DMS153 (cell line): Measurements from ENCODE around the gene FBXO39.
"Not testable (repeated sequence)": the region's sequence is repeated elsewhere in the genome, so short reads cannot be mapped to it uniquely, and the experiment has no call there.

Experiments used
- DNase-seq: peaks from one replicate; lab custom pipeline; 2025; lab: John Stamatoyannopoulos, UW

FBXO39 gene

DNA sequence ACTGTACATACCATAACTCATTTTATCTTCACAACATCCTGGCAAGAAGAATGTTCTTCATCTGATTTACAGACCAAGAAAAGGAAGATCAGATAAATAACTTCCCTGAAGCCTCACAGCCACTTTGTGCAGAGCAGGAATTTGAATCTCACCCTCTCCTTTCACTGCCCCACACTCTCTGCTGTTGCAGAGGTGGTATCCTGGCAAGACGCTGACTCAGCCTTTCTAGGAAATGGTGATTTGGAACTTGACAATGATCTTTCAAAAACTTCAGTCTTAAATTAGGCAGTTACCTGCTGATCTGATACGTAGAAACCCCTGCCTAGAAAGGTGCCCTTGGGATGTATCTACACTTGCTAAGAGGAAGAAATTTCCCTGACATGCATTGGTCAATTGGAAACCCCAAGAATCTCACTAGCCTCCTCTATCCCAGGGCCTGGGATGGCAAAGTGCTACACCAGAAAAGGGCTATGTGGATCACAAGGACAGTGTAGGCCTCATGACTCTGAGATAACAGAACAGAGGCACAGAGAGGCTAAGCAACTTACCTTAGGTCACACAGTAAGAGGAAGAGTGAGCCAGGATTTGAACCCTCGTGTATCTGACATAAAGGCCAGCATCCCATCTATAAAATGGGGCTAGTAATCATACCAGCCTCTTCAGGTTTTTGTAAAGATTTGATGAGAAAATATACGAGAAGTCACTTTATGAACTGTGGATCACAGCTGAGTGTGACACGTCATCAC, 17.9 kb downstream of the FBXO39 start:
- DNase-seq: no peak

DNA sequence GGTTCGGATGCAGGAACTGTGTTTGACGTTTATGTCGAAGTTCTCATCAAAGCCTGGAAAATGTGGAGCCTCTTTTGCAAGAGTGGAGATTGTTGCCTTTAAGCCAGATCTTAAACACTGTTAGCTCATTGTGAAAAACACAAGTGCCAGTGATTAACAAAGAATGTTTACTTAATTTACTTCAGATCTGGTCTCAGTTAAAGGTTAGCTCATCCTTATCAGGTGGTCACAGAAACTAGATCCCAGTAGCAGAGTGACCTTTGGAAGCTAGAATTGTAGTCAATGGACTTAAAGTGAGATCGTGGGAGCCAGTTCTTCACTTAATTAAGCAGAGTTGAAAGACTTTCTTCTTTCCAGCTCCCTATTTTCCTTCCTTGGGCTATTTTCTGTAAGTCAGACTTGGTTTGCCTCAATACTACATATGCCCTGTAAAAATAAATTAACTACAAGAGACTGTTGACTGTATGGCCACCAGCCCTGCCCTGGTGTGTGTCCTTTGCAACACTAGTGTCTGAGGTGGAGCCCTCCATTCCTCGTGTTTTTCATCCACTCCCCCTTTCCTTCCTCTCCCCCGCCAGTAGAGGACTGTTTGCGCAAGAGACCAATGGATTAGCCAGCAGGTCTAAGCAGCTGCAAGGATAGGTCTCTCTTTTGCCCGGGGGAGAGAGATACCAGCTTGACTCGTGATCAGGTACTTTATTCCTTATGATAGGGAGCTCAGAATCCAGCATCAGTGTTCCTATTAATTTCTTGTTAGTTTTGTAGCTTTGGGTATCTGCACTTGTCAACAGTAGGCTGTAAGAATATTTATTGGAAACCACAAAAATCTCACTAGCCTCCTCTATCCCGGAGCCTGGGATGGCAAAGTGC, 20.2 kb downstream of the FBXO39 start:
- DNase-seq: no peak

DNA sequence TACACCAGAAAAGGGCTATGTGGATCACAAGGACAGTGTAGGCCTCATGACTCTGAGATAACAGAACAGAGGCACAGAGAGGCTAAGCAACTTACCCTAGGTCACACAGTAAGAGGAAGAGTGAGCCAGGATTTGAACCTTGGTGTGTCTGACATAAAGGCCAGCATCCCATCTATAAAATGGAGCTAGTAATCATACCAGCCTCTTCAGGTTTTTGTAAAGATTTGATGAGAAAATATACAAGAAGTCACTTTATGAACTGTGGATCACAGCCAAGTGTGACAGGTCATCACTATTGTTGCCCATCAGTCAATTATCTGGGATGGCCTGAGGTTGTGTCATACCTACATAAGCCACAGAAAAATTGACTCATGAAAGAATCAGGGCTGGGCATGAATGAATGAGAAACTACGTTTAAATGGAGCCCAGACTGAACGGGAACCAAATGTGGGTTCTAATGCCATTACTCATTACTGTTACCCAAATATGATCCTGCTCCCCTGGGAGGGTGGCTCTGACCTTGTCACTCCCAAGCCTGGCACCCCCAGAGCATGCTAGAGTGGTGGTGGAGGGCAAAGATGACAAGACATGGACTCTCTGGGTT, 21.0 kb downstream of the FBXO39 start:
- no peak for DNase-seq

DNA sequence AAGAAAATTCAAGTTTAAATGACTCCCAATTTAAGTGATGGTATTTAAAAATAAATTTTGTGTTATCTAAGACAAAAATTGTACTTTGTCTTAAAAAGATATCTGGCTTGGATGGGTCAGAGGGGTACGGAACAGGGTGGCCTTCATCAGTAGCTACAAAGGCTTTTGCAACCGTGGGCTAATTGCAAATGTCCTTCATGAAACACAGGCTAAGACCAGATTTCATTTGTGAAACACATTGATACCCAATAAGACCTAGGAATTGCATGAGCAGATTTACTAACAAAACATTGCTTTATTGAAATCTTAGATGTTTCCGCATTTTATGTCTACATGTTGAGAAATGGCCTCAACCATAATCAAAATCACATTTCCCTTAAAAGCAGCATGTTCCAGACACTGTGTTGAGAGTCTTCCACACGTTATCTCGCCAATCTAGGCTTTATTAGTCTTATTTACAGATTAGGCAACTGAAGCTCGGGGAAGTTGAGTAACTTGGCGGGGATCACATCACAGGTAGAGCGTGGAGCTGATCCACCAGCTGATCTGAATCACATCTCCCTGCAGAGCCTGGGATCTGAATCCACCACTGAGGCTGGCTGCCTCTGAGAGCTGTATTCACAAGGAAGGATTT, 21.8 kb downstream of the FBXO39 start:
- no peak for DNase-seq

DNA sequence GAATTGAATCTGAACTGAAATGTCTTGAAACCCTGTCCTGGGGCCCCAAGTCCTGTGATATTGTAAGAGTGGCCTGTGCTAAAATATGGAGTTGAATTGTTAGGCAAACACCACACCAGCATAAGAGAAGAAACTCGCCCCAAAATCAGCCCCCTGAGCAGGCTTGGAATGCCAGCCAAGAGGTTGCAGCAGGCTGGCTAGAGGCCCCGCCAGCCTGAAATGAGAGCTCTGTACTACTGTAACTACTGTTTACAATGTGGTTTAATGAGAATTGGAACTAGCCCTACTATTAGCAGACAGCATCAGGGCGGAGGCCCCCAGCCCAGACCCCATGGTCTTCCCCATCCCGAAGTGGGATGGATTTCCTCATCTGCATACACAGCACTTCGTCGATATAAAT, 23.7 kb downstream of the FBXO39 start:
- DNase-seq: no peak

DNA sequence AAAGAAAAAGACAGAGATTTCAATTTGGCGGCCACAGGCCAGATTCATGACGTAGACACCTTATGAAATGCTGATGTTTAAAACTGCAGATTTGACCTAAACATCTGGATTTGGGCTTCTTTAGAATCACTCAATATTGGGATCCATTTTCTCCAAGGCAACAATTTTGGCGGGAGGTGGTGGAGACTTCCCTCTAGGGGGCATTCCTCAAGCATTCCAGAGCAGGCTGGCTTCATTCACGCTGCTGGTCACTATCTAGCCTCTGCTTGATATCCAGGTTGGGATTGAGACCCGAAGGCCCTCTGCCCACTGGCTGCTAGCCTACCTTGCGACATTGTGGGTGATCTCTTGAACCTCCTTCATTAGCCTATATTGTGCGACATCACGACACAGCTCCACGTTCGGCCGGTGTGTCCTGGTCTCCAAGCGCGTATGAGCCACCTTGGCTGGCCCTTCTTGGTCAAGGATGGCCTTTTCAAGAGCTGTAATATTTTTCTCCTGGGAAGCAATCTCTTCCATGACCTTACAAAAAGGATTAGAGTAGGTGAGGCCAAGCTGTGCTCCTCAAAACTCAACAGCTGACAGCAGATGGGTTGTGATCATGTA, 24.5 kb downstream of the FBXO39 start:
- DNase-seq: no peak

DNA sequence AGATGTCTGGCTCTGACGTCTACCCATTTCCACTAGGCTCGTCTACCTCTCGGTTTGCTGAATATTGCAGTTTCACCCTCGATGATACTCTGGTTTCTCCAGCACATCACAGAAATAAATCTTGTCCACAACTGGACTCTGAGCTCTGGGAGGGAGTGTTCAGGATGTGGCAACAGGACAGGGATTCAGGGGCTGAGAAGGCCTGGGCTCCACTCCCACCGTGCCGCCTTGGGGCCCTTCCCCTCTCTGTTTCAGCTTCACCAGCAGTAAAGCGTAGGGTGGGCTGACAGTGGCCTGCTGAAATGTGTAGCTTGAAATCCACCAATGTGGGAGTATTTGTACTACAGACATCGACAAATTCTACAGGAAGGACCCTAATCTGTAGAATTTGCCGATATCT, 35.5 kb downstream of the FBXO39 start:
- no peak for DNase-seq

DNA sequence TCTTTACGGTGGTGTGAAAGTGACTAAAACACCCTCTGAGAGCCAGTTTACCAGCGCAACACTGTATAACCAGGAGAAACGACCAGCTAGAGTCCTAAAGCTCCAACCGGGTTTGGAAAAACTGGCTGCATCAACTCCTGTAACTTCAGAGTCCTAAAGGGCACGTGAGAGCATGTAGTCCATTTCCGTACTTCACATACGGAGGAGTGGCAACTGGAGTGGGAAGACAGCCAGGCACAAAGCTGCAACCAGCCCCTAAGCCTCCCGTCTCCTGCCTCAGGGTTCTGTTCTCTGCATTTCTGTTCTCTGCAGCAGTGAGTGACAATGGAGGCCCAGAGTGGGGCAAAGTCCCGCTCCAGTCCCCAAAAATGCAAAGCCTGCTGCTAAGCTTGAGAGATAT, 36.3 kb downstream of the FBXO39 start:
- DNase-seq: no peak

DNA sequence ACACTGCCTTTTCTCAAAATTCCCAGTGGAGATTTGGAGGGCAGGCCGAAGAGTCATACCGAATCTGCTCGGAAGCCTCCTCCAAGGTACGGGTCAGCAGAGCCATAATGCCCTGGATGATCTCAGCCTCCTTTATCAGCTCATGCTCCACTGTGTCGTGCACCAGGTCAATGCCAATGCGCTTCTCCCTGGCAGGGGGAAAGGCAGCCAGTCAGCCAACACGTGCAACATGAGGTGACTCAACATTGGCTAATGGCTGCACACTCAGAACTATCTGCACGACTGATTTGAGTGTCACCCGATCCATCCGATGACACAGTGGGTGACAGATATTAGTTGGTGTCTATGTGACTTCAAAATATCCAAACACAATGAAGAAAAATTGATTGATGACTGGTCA, 39.8 kb downstream of the FBXO39 start:
- no peak for DNase-seq

DNA sequence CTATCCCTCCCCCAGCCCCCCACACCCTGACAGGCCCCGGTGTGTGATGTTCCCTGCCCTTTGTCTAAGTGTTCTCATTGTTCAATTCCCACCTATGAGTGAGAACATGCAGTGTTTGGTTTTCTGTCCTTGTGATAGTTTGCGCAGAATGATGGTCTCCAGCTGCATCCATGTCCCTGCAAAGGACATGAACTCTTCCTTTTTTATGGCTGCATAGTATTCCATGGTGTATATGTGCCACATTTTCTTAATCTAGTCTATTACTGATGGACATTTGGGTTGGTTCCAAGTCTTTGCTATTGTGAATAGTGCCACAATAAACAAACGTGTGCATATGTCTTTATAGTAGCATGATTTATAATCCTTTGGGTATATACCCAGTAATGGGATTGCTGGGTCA, 40.4 kb downstream of the FBXO39 start:
- not testable (repeated sequence) for DNase-seq

DNA sequence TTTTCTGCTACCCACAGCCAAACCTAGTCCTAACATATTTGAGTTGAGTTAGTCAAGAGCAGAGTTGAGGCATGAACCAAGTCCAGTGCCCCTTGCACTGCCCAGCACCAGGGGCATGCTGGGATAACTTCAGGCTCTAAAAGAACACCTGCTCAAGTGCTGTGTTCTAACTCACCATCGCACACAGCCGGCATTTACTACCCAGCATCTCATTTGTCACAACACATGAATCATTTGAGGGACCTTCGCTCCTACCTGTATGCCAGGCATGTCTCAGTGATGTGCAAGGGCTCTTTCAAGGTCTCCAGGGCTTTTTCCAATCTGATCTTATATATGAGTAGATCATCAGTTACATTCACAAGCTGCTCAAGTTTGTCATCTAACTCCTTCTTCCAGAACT, 42.9 kb downstream of the FBXO39 start:
- DNase-seq: no peak

DNA sequence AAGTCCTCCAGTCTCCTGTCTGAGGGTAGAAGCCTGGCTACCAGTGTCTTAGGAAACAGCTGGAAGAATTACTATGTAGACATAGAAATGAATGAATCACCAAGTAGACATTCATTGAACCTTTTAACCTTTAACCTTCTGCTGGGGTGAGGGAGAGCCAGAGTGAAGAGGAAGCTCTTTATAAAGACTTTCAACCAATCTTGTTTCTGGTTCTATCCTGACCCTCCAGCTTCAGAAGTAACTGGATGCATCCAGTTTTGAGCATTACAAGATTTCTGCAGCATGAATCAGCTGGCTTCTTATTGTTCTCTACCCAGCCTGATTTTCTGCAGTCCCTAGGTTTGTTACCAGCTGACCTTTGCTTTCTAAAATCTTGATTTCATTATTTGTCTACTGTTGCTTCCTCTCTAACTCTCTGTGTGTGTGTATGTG, 47.0 kb downstream of the FBXO39 start:
- DNase-seq: no peak

DNA sequence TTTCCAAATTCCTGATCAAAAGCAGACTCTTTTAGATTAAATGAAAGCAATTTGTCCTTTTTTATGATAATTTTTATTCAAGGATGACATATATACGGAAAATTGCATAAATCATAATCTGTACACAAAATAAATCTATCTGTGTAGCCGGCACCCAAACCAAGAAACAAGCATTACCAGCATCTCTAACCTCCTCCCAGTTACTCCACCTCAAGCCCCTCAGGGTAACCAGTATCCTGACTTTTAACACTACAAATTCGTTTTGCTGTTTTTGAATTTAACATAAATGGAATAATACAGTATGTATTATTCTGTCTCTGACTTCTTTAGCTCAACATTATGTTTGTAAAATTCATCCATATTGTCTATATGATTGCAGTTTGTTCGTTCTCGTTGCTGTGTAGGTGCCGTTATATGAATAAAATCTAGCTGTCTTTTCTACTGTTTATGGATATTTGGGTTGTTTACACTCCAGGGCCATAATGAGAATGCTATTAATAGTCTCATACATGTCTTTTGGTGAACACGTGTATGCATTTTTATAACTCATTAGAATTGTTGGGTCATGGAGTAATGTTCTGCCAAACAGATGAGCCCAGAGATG, 54.5 kb downstream of the FBXO39 start:
- no peak for DNase-seq

DNA sequence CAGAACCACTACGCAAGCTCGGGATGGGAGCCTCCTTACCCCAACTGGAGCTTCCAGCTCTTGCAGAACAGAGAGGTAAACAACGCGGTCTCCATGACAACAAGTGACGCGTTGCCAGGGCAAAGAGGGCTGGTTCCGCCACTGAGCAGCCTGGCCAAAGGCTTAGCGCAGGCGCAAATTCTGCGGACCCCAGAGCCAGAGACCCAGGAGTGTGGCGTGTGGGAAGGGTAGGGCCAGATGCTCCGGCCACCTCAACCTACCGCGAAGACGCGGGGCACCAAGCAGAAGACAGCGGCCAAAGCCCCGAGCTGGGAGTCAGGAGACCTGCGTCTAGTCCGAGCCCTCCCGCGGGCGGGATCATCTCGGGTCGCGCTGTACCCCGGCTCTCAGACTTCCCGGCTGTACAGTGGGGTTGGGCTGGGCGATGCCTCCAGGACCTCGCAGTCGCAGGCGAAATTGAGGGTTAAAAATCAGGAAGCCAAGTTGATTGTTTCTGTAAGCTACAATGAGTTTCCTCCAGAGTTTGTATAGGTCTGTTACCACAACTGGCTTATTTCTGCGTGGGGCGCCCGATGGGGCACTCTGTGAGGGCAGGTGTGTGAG, 55.7 kb downstream of the FBXO39 start, which contains the start of gene TEKT1:
Gene TEKT1 (minus strand): TSS at position 69 of the 603 bp plus-strand sequence. CDS start 1,353 bp downstream, outside the sequence.
- peak; percentile 1 for DNase-seq
